Activated T-cell treated with anti-CD3 and anti-CD28 coated beads, Interleukin-2, amount 50 U/mL, for 72 hours (primary cell): ENCODE data around the gene RAP1GAP2. TPM values are rescaled to one million over a fixed set of nuclear protein-coding genes. Genes with fewer than 3 reads are reported as not detected.

ENCODE experiments used
- total RNA-seq, 2 donors: library from RNA; stranded (reverse); gene quantifications; one replicate each; pipeline ENCODE4 v1.2.3, GENCODE V29; 2022

The RAP1GAP2 gene
- total RNA-seq, 2 donors from 2014 or later = 0.50 to 3.1 TPM

Other genes with a start within 250 kb of the RAP1GAP2 start
- 100 to 1,000 TPM; 211 to 218 TPM for gene PAFAH1B1, start 202.8 kb upstream of the RAP1GAP2 start, total RNA-seq
- 10 to 100 TPM; 32.1 to 49.7 TPM for gene CLUH, start 84.7 kb upstream of the RAP1GAP2 start, total RNA-seq
- under 1 TPM in 1 of 2 donors, not detected in 1; 0.14 TPM for gene CCDC92B, start 46.8 kb upstream of the RAP1GAP2 start, total RNA-seq